ENCODE data around the gene MGAT3. TPM values are rescaled to one million over a fixed set of nuclear protein-coding genes. Genes with fewer than 3 reads are reported as not detected.

Gene MGAT3
- total and polyA plus RNA-seq, 2 donors (not counting 1 experiment from before 2014, with no cell fraction given), result 11.1 to 27.8 TPM

- intact Hi-C loops (cut with micrococcal nuclease), result no loop called here
- H3K4me3 ChIP-seq (ENCODE audit: control extremely low read depth in 1 of 5, extremely low read depth in 1 of 5, insufficient read depth in 1 of 5, low read depth in 2 of 5, low read length in 4 of 5), result no peak overlapping the region
- Mint-ChIP-seq H3K27me3 (no peaks in the 10 kb centered on the region), H3K4me3 (no peak overlapping the region), H3K9me3 (ENCODE audit: insufficient read depth) (no peaks in the 10 kb centered on the region), H3K27ac (no peak overlapping the region), H3K4me1 (peaks cover 3% of the 10 kb centered on the region)
- no peaks in the 10 kb centered on the region for H4K20me1 ChIP-seq (ENCODE audit: control insufficient read depth, insufficient read depth, low read length, poor library complexity, severe bottlenecking)
- H3K9ac ChIP-seq (ENCODE audit: low read length), result no peak overlapping the region
- no peak overlapping the region for H2AFZ ChIP-seq (ENCODE audit: insufficient read depth, low read depth, low read length, poor library complexity, severe bottlenecking)
- H3K27me3 ChIP-seq (replicated peaks in 1 of 4; ENCODE audit: control extremely low read depth in 1 of 4, control insufficient read depth in 3 of 4, insufficient read depth in 4 of 4, low read length in 3 of 4), result no peaks in the 10 kb centered on the region
- no peak for TF ChIP-seq EZH2 (IDR thresholded peaks at IDR 0.05; ENCODE audit: borderline replicate concordance, insufficient read depth, low read depth, low read length, poor library complexity, severe bottlenecking)
- no peak for DNase-seq
- no peaks in the 10 kb centered on the region for H3K4me1 ChIP-seq (ENCODE audit: control insufficient read depth in 2 of 2, insufficient read depth in 2 of 2, low read length in 2 of 2)
- POLR2A ChIA-PET, result no interaction called here
- peaks cover 2 to 63% of the 10 kb centered on the region in 2 experiments for H3K36me3 ChIP-seq (replicated peaks in 1 of 2; ENCODE audit: control extremely low read depth in 1 of 2, control insufficient read depth in 1 of 2, extremely low read depth in 1 of 2, insufficient read depth in 2 of 2, low read length in 1 of 2)
- no peaks in the 10 kb centered on the region for H3K9me3 ChIP-seq (ENCODE audit: control extremely low read depth in 1 of 3, control insufficient read depth in 2 of 3, insufficient read depth in 1 of 3, low read length in 2 of 3)
- 99% methylated on average over 10 of the region's 11 CpGs for WGBS (ENCODE audit: insufficient coverage)
- no peak for ATAC-seq (ENCODE audit: low read depth)
- CTCF ChIA-PET, result no interaction called here
- H3K27ac ChIP-seq (ENCODE audit: low read length in 2 of 2), result no peak overlapping the region
- H3K4me2 ChIP-seq (replicated peaks; ENCODE audit: low read depth, low read length, poor library complexity, severe bottlenecking), result no peak overlapping the region
- no peaks in the 10 kb centered on the region for H3K79me2 ChIP-seq (ENCODE audit: control insufficient read depth, insufficient read depth, low read length)
Measured at GRCh38 chr22:39421691-39422090, 35.1 kb upstream of the MGAT3 start.

DNA sequence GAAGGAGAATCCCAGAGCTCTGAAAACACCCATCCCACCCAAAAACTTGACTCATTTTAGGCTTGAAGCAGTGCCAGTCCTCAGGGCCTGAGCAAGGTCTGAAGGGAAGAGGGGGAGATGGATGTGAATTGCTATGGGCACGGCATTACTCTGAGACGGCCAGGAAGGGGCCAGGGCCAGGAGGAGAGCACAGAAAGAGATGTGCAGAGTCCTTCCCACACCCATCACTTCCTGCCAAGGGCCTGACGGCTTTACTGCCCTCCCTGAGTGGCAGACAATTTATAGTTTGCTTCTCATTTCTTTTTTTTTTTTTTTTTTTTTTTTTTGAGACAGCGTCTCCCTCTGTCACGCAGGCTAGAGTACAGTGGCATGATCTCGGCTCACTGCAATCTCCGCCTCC, 34.7 kb upstream of the MGAT3 start:
- ChIA-PET POLR2A (no interaction called here), CTCF (no interaction called here)
- 87% methylated on average over 3 of the region's 7 CpGs for WGBS (ENCODE audit: insufficient coverage)
- Histone ChIP-seq H3K36me3 (replicated peaks in 1 of 2; ENCODE audit: control extremely low read depth in 1 of 2, control insufficient read depth in 1 of 2, extremely low read depth in 1 of 2, insufficient read depth in 2 of 2, low read length in 1 of 2) (peaks cover 2 to 63% of the 10 kb centered on the region in 2 experiments), H4K20me1 (ENCODE audit: control insufficient read depth, insufficient read depth, low read length, poor library complexity, severe bottlenecking) (no peaks in the 10 kb centered on the region), H3K79me2 (ENCODE audit: control insufficient read depth, insufficient read depth, low read length) (peaks cover 2% of the 10 kb centered on the region), H3K4me2 (replicated peaks; ENCODE audit: low read depth, low read length, poor library complexity, severe bottlenecking) (no peak overlapping the region), H3K9me3 (ENCODE audit: control extremely low read depth in 1 of 3, control insufficient read depth in 2 of 3, insufficient read depth in 1 of 3, low read length in 2 of 3) (no peaks in the 10 kb centered on the region), H3K27ac (ENCODE audit: low read length in 2 of 2) (no peak overlapping the region), H3K27me3 (replicated peaks in 1 of 4; ENCODE audit: control extremely low read depth in 1 of 4, control insufficient read depth in 3 of 4, insufficient read depth in 4 of 4, low read length in 3 of 4) (no peaks in the 10 kb centered on the region), H3K9ac (ENCODE audit: low read length) (no peak overlapping the region), H3K4me3 (ENCODE audit: control extremely low read depth in 1 of 5, extremely low read depth in 1 of 5, insufficient read depth in 1 of 5, low read depth in 2 of 5, low read length in 4 of 5) (no peak overlapping the region), H3K4me1 (ENCODE audit: control insufficient read depth in 2 of 2, insufficient read depth in 2 of 2, low read length in 2 of 2) (no peaks in the 10 kb centered on the region), H2AFZ (ENCODE audit: insufficient read depth, low read depth, low read length, poor library complexity, severe bottlenecking) (no peak overlapping the region)
- Mint-ChIP-seq H3K27ac (no peak overlapping the region), H3K4me3 (no peak overlapping the region), H3K27me3 (no peaks in the 10 kb centered on the region), H3K4me1 (peaks cover 3% of the 10 kb centered on the region), H3K9me3 (ENCODE audit: insufficient read depth) (no peaks in the 10 kb centered on the region)
- ATAC-seq (ENCODE audit: low read depth) (no peak), DNase-seq (no peak)
- no peak for TF ChIP-seq EZH2 (IDR thresholded peaks at IDR 0.05; ENCODE audit: borderline replicate concordance, insufficient read depth, low read depth, low read length, poor library complexity, severe bottlenecking)
- no peak for TF ChIP-seq CTCF (IDR thresholded peaks at IDR 0.05)
- intact Hi-C loops (cut with micrococcal nuclease), result no loop called here
